Adrenal gland (tissue), 12 donors: ENCODE measurements around the gene KCNK3. TPM values are rescaled to one million over a fixed set of nuclear protein-coding genes. Genes with fewer than 3 reads are reported as not detected.
A peak's percentile ranks its signal among the peaks of the same experiment; 100 is the strongest.
"Not testable (repeated sequence)": the region's sequence is repeated elsewhere in the genome, so short reads cannot be mapped to it uniquely, and the experiment has no call there.

ENCODE experiments used
- DNase-seq, 7 donors: peaks; one replicate each; pipeline ENCODE4 v3.0.0-alpha.2; 2019 to 2020
- H3K27ac ChIP-seq, 5 donors: fragments of 200-600 bp; sonication (generic) in 4 of 5; 1 replicate in 3 of 5; 2 replicates in 2 of 5; pipeline versions ENCODE4 v1.5.1 to v1.8.0; 2016 to 2020; ENCODE audit warnings: mild to moderate bottlenecking in 1 of 5
- H3K27me3 ChIP-seq: fragments of 200-600 bp; 2 replicates; pipeline ENCODE4 v1.8.0; 2021
- H3K36me3 ChIP-seq, 2 donors: fragments of 200-600 bp; replicated peaks in 1 of 2; 1 replicate in 1 of 2; 2 replicates in 1 of 2; pipeline versions ENCODE4 v1.5.1 to v1.8.0; 2018 to 2022
- H3K4me1 ChIP-seq, 2 donors: fragments of 200-600 bp; replicated peaks in 1 of 2; 1 replicate in 1 of 2; 2 replicates in 1 of 2; pipeline versions ENCODE4 v1.5.1 to v1.8.0; 2018 to 2021
- H3K4me3 ChIP-seq, 4 donors: fragments of 200-600 bp; sonication (generic) in 3 of 4; one replicate each; pipeline ENCODE4 v1.5.1; 2016 to 2018
- H3K9me3 ChIP-seq, 3 donors: fragments of 200-600 bp; sonication (generic) in 1 of 3; replicated peaks in 1 of 3; 1 replicate in 2 of 3; 2 replicates in 1 of 3; pipeline versions ENCODE4 v1.5.1 to v1.8.0; 2016 to 2021
- CTCF ChIP-seq, 6 experiments: fragments of 450-650 bp in 4 of 6; fragments of 200-600 bp in 2 of 6; sonication (generic) in 1 of 6; IDR thresholded peaks; 1 replicate in 5 of 6; 2 replicates in 1 of 6; pipeline versions ENCODE4 v1.5.1 to v1.8.0; 2016 to 2021; ENCODE audit warnings: antibody characterized with exemption in 6 of 6, mild to moderate bottlenecking in 2 of 6, moderate library complexity in 1 of 6
- POLR2A ChIP-seq, 2 donors: fragments of 450-650 bp; IDR thresholded peaks; one replicate each; pipeline ENCODE4 v1.6.1; 2017; ENCODE audit warnings: antibody characterized with exemption in 2 of 2, mild to moderate bottlenecking in 2 of 2, moderate library complexity in 1 of 2
- WGBS, 4 donors: extraction: QIAGEN DNeasy Blood & Tissue Kit in 2 of 4; methylation state at CpG; one replicate each; pipeline versions ENCODE4 v1.1.5 to v1.1.7; 2013 to 2017; 5-methylcytosine and 5-hydroxymethylcytosine counted together
- intact Hi-C, 2 donors: fragments of 100-400 bp; cut with DNase I; formaldehyde crosslinking; loops; one replicate each; pipeline versions ENCODE4 v1.14.1 to v1.15.0; 2022 to 2023
- polyA plus RNA-seq, 3 donors: library from polyadenylated mRNA; stranded (reverse); fragments of 200-250 nt in 2 of 3; fragments of 350-450 nt in 1 of 3; fragmentation: Illumina TruSeq in 1 of 3; extraction: RNeasy Lipid Tissue Mini Kit (QIAGEN cat#74804) in 1 of 3; gene quantifications; one replicate each; pipeline ENCODE4 v1.2.3, GENCODE V29; 2013 to 2014
- total RNA-seq, 9 donors: library from RNA; depleted of rRNA in 4 of 9; stranded (reverse); fragments of >200 nt in 4 of 9; fragments of 120-200 nt in 1 of 9; fragmentation: NEBNext Ultra II Directional in 1 of 9; extraction: Animal tissue kit (Norgen Biotek cat#: 25700) in 1 of 9; gene quantifications; one replicate each; pipeline versions ENCODE4 v1.1.0 to v1.2.4, GENCODE V29; 2013 to 2023
- donor health status: healthy with polysubstance abuse.
- donor health status: Bipolar disorder and iron deficiency.
- donor health status: DM: yes; HTN: yes; CAD: no.
- donor health status: DM: no; HTN: no; CAD: no.
- donor health status: DM: no; HTN: no; CAD: no.
- donor health status: DM: yes; HTN: yes; CAD: no.

Gene KCNK3
- total and polyA plus RNA-seq, 12 donors = 69.6 to 595 (median 382) TPM

- peak overlapping the region; percentile 35 to 93 (median 73) for H3K27ac ChIP-seq
- intact Hi-C loops = no loop called here
- H3K9me3 ChIP-seq = no peaks in the 10 kb centered on the region
- TF ChIP-seq POLR2A (IDR thresholded peaks at IDR 0.05) (peak in 1 of 2 donors; percentile 57), CTCF (IDR thresholded peaks at IDR 0.05) (no peak)
- peaks cover 15 to 21% of the 10 kb centered on the region in 2 donors for H3K4me1 ChIP-seq
- no peak overlapping the region for H3K4me3 ChIP-seq
- no peaks in the 10 kb centered on the region for H3K36me3 ChIP-seq
- H3K27me3 ChIP-seq = no peaks in the 10 kb centered on the region
- peak; percentile 77 to 96 (median 87) for DNase-seq
- 35 to 45% (median 40%) methylated on average over 6 of the region's 6 CpGs for WGBS, 4 donors
Observed at GRCh38 chr2:26757873-26758789, 65.6 kb downstream of the KCNK3 start.

- Histone ChIP-seq H3K36me3 (no peaks in the 10 kb centered on the region), H3K9me3 (no peaks in the 10 kb centered on the region), H3K27ac (peak overlapping the region; percentile 35 to 93 (median 73)), H3K4me3 (no peak overlapping the region), H3K4me1 (peaks cover 20 to 21% of the 10 kb centered on the region in 2 donors), H3K27me3 (no peaks in the 10 kb centered on the region)
- DNase-seq = peak; percentile 68 to 85 (median 83)
- 29 to 50% (median 39%) methylated on average over 3 to 7 of the region's 7 CpGs for WGBS, 4 donors
- intact Hi-C loops = no loop called here
- TF ChIP-seq CTCF (IDR thresholded peaks at IDR 0.05) (no peak), POLR2A (IDR thresholded peaks at IDR 0.05) (no peak)
Observed at GRCh38 chr2:26758790-26759321, 66.3 kb downstream of the KCNK3 start.

GRCh38 chr2:26759845-26760244 lies 67.3 kb downstream of the KCNK3 start:
- Histone ChIP-seq H3K4me1 (peaks cover 20 to 24% of the 10 kb centered on the region in 2 donors), H3K9me3 (no peaks in the 10 kb centered on the region), H3K36me3 (no peaks in the 10 kb centered on the region), H3K4me3 (no peak overlapping the region), H3K27me3 (no peaks in the 10 kb centered on the region), H3K27ac (no peak overlapping the region)
- no peak for DNase-seq
- 93 to 97% (median 95%) methylated on average over 4 to 5 of the region's 5 CpGs for WGBS, 4 donors
- intact Hi-C loops = no loop called here
- TF ChIP-seq CTCF (IDR thresholded peaks at IDR 0.05) (no peak), POLR2A (IDR thresholded peaks at IDR 0.05) (no peak)

- intact Hi-C loops = not testable (repeated sequence)
- WGBS, 4 donors = 73 to 78% (median 74%) methylated on average over 10 of the region's 10 CpGs
Observed at GRCh38 chr2:26760991-26761390, 68.5 kb downstream of the KCNK3 start.

More at GRCh38 chr2:26760991-26761390, 68.5 kb downstream of the KCNK3 start:
- not testable (repeated sequence) for H3K27me3 ChIP-seq, H3K36me3 ChIP-seq, DNase-seq, H3K27ac ChIP-seq, H3K4me3 ChIP-seq, H3K9me3 ChIP-seq
- peaks cover 24 to 35% of the 10 kb centered on the region in 2 donors for H3K4me1 ChIP-seq
